Muscle of leg (tissue), 11 donors: ENCODE data around the gene MFSD6L. TPM values are rescaled to one million over a fixed set of nuclear protein-coding genes. Genes with fewer than 3 reads are reported as not detected.

Experiments used
- DNase-seq: peaks from one replicate; pipeline ENCODE4 v3.0.0; 2013
- H3K27ac ChIP-seq: one replicate; pipeline ENCODE4 v1.5.1; 2013; ENCODE audit warnings: mild to moderate bottlenecking, low read length, control low read depth
- H3K27me3 ChIP-seq: one replicate; pipeline ENCODE4 v1.6.1; 2013; ENCODE audit warnings: low read length; ENCODE audit not compliant: control insufficient read depth, insufficient read depth
- H3K36me3 ChIP-seq: one replicate; pipeline ENCODE4 v1.6.1; 2013; ENCODE audit warnings: low read length; ENCODE audit not compliant: control insufficient read depth, insufficient read depth
- H3K4me1 ChIP-seq: one replicate; pipeline ENCODE4 v1.6.1; 2013; ENCODE audit warnings: low read length; ENCODE audit not compliant: control insufficient read depth, insufficient read depth
- H3K4me3 ChIP-seq: one replicate; pipeline ENCODE4 v1.5.1; 2013; ENCODE audit warnings: low read length, control low read depth
- H3K9me3 ChIP-seq: replicated peaks from 2 replicates; pipeline ENCODE4 v1.6.1; 2013; ENCODE audit warnings: low read depth, low read length; ENCODE audit not compliant: control insufficient read depth
- WGBS: methylation state at CpG from one replicate; pipeline ENCODE4 v1.1.5; 2013; ENCODE audit warnings: missing lambda C conversion rate; ENCODE audit not compliant: insufficient coverage; 5-methylcytosine and 5-hydroxymethylcytosine counted together
- polyA plus RNA-seq, 8 donors: library from polyadenylated mRNA; unstranded; fragments of 120-200 nt; gene quantifications; one replicate each; pipeline versions ENCODE4 v1.2.1 to v1.2.3, GENCODE V29; 2013; ENCODE audit warnings: inconsistent platforms in 1 of 8, low replicate concordance in 1 of 8; ENCODE audit not compliant: insufficient read length in 8 of 8, insufficient read depth in 1 of 8
- total RNA-seq: library from RNA; stranded (reverse); fragments of 120-200 nt; gene quantifications from one replicate; pipeline ENCODE4 v1.2.4, GENCODE V29; 2013

MFSD6L gene
- total and polyA plus RNA-seq, 9 donors = 0.23 to 1.1 (median 0.35) TPM

DNA sequence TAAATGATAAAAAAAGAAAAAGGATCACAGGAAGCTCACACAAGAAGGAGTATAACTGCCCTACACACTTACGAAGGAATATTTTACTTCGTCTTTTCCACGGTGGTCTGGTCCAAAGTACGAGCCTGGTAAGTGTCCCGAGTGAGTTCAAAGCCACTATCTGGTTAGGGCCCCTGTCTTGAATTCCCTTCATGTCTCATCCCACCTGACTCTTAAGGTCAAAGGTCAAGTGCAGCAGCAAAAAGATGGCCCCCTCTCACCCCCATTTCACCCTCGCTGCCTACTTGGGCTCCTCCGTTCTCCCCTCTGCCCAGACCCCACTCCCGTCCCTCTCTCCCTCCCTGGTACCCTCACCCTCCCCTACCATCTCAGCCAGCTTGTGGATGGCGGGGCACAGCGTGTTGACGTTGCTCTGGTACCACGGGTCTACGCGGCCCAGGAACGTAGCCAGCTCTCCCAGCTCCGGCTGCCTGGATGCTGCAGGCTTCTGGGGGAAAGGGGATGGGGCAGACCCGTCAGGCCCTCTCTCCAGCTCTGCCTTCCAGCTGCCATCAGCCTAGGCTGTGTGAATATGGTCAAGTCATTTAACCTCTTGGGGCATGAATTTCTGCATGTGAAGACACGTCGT is 27.8 kb upstream of the MFSD6L start:
- Histone ChIP-seq H3K4me3 (no peak overlapping the region), H3K27me3 (no peaks in the 10 kb centered on the region), H3K9me3 (peaks cover 6% of the 10 kb centered on the region), H3K4me1 (no peaks in the 10 kb centered on the region), H3K27ac (no peak overlapping the region), H3K36me3 (no peaks in the 10 kb centered on the region)
- no peak for DNase-seq
- 58% methylated on average over 13 of the region's 19 CpGs for WGBS

DNA sequence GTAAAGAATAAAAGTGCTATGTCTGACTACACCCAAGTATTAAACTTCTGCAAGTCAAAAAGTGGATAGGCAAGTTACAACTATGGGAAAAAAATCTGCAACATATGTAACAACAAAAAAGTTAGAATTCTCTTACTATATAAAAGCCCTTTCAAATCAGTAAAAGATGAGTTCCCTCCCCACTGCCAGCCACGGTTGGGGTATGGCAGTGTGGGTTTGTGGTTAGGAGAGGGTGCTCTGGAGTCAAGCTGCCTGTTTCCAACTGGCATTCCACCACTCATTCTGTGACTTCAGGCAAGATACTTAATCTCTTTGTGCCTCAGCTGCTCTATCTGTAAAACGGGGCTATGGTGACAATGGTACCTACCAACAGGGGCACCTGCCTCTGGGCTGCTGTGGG is 26.6 kb upstream of the MFSD6L start:
- H3K27ac ChIP-seq = no peak overlapping the region
- DNase-seq = no peak
- H3K4me3 ChIP-seq = no peak overlapping the region
- no peaks in the 10 kb centered on the region for H3K27me3 ChIP-seq
- WGBS = 100% methylated on average over 1 of the region's 2 CpGs
- H3K9me3 ChIP-seq = peaks cover 6% of the 10 kb centered on the region
- H3K4me1 ChIP-seq = no peaks in the 10 kb centered on the region
- no peaks in the 10 kb centered on the region for H3K36me3 ChIP-seq

DNA sequence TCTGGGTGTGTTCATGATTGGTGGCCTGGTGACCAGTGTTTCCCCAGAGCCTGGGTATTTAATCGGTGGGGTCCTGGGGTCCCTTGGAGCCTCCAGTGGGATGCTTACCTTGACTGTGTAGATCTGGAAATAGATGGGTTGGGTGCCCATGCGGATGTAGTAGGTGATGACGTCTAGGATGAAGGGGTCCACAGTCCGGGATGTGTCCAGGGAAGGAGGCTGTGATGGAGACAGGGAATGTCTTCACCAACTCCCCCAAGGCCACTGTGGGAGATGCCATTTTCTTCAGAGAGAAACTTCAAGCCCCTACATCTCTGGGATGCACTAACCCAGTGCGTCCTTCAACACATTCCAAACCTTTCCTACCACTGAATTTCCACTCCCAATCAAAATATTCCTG is 24.1 kb upstream of the MFSD6L start:
- no peak overlapping the region for H3K27ac ChIP-seq
- no peaks in the 10 kb centered on the region for H3K36me3 ChIP-seq
- peaks cover 6% of the 10 kb centered on the region for H3K9me3 ChIP-seq
- WGBS = 100% methylated on average over 1 of the region's 5 CpGs
- no peaks in the 10 kb centered on the region for H3K27me3 ChIP-seq
- peaks cover 2% of the 10 kb centered on the region for H3K4me1 ChIP-seq
- H3K4me3 ChIP-seq = no peak overlapping the region
- no peak for DNase-seq

DNA sequence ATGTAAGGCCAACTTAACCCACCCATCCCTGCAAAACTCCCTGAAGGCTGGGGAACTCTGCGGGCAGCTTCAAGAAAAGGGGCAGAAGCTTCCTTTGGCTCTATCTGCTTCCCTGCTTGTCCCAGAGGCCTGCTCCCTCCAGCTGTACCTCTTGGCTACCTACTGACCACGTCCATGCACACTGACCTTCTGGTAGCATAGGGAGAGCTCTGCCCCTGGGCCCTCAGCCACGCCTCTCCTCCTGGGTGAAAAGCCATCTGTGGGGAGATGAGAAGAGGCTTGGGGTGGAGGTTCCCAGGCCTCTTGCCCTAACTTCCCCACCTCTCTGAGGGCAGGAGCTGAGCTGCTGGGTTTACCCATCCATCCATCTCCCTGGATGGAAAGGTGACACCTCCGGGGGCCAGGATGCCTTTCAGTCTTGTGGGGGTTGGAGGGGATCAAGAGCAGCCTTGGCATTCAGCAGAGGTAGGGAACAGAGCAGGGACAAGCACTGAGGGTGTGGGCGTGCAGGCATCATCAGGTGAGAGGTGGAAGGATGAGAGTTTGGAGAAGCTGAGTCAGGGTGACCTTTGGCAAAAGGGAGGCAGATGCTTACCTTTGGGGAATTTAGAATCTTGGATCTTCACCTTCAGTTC is 23.4 kb upstream of the MFSD6L start:
- Histone ChIP-seq H3K27me3 (peaks cover 4% of the 10 kb centered on the region), H3K9me3 (peaks cover 6% of the 10 kb centered on the region), H3K4me1 (peaks cover 2% of the 10 kb centered on the region), H3K4me3 (no peak overlapping the region), H3K36me3 (no peaks in the 10 kb centered on the region), H3K27ac (no peak overlapping the region)
- 80% methylated on average over 3 of the region's 5 CpGs for WGBS
- DNase-seq = no peak

DNA sequence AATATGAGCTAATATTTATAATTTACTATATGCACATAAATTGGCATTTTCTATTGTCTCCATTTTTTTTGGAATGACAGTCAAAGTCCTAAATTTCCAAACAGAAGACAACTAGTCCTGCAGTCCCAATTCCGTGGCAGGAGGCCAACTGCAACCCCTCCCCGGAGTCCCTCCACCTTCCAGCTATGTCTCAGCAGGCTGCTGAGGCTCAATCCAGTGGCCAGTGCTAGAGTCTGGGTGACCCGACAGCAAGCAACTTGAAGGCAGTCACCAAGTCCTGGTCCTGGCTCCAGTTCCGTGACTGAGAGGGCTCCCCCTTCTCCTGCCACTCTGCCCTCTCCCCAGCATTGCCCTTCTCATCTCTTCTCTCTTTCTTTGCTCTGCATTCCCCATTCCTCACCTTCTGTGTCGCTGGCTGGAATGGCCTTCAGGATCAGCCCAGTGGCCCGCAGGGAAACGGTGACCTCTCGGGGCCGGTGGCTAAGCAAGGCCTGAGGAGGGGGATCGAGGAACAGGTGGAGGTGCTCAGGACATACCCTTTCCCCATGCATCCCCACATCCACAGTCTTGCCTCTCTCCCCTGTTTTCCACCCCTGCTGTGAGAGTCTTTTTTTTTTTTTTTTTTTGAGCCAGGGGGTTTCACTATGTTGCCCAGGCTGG is 22.4 kb upstream of the MFSD6L start:
- WGBS = 71% methylated on average over 4 of the region's 10 CpGs
- Histone ChIP-seq H3K4me3 (no peak overlapping the region), H3K4me1 (peaks cover 2% of the 10 kb centered on the region), H3K27me3 (peaks cover 4% of the 10 kb centered on the region), H3K9me3 (peaks cover 6% of the 10 kb centered on the region), H3K36me3 (no peaks in the 10 kb centered on the region), H3K27ac (no peak overlapping the region)
- DNase-seq = no peak

DNA sequence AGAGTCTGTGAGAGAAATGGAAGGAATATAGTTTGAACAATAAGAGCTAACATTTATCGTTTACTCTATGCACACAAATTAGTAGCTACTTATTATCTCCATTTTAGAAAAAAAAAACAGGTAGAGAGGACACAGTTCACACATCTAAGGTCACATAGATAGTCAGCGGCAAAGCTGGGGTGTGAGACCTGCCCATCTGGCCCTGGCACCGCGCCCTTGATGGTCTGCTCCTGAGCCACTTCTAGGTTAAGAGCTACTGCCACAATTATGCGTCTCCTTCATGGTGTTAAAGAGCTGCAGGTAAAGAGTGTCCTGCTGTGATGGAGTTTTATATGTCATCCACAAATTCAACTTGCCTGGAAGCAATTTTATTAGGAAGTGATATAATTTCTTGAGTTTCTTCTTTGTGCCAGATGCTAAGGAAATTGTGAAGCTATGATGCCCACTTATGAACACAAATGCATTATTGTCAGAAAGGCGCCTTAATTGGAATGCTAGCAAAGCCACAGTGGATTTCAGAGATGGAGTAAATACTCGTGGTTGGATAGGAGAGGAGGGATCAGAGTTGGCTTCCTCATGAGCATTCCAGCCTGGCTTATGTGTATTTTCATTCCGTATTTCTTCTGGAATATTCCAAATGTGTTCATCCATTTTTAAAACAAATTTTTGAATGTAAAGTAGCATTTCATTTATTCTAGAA is 21.3 kb upstream of the MFSD6L start:
- Histone ChIP-seq H3K4me3 (no peak overlapping the region), H3K9me3 (peaks cover 6% of the 10 kb centered on the region), H3K36me3 (no peaks in the 10 kb centered on the region), H3K27me3 (peaks cover 4% of the 10 kb centered on the region), H3K27ac (no peak overlapping the region), H3K4me1 (peaks cover 2% of the 10 kb centered on the region)
- DNase-seq = no peak
- 65% methylated on average over 3 of the region's 8 CpGs for WGBS

DNA sequence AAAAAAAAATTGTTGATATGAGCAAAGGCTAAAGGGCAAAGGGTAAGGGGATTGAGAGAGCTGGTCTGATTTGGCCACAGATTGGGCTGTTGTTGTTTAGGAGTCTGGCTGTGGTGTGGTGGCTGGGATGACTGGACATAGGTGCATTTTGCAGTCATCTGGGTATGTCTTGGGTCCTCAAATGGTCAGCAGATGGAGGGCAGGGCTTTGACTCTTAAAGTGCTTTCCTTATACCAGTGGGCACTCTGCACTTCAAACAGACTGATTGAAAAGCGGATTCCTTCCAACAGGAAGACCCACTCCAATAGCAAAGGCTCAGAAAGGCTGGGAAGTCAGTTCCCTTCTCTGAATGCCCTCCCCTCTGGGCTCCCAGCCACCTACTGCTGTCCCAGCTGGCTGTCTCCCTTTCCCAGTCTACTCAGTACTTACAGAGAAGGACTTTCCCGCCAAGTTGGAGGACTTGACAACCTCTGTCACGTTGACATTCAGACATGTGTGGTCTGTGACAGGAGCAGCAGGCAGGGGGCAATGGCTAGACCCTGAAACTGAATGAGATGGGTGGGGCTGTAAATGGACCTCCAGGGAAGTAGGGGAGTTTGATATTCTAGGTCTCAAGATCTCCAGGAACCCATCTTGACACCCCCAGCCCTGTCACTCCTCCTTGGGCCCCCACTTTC is 19.6 kb upstream of the MFSD6L start:
- Histone ChIP-seq H3K27ac (no peak overlapping the region), H3K4me1 (peaks cover 2% of the 10 kb centered on the region), H3K9me3 (peaks cover 2% of the 10 kb centered on the region), H3K4me3 (no peak overlapping the region), H3K36me3 (no peaks in the 10 kb centered on the region), H3K27me3 (peaks cover 4% of the 10 kb centered on the region)
- WGBS = 75% methylated on average over 1 of the region's 3 CpGs
- DNase-seq = no peak

DNA sequence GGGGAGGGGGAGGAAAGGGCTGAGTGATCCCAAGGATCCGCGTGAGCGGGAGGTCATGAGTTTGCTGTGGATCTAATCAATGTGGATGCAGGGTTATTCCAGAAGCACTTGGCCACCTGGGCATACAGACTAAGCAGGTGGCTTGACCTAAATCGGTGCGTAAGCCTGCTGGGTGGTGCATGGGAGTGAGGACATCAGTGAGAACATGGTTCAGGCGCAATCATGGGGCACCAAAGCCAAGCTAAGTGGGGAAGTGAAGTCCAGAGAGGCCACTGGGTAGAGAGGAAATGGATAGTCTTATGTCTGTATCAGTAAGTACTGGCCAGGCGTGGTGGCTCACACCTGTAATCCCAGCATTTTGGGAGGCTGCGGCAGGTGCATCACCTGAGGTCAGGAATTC is 18.9 kb upstream of the MFSD6L start:
- Histone ChIP-seq H3K27me3 (peaks cover 4% of the 10 kb centered on the region), H3K36me3 (no peaks in the 10 kb centered on the region), H3K9me3 (no peaks in the 10 kb centered on the region), H3K4me3 (no peak overlapping the region), H3K27ac (no peak overlapping the region), H3K4me1 (peaks cover 2% of the 10 kb centered on the region)
- no peak for DNase-seq
- 84% methylated on average over 7 of the region's 8 CpGs for WGBS

DNA sequence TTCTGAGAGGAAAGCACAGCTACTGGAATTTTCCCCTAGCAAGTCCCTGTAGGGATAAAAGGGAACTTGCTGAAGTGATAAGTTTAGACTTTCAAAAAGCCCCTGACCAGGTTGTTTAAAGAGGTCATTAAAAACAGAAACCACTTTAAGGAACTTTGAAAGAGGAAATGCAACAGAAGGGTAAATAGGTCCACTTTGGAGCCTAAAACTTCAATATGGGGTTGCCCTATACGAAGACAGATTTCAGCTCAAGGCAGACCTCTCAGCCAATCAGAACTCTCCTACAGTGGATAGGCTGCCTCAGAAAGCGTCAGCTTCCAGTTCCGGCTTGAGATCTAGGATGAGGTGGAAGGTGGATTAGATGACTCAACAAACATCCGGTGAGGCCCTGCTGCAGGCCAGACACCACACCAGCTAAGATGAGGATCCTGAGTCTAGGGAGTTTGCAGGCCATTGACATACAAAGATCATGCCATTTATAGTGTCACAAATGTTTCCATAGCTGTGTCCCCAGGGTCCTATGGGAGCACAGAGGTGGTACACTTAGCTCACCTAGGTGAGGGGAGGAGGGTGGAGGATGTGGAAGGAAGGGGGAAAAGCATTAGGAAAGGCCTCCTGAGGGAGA is 7.9 kb upstream of the MFSD6L start:
- DNase-seq = peak; percentile 62
- WGBS = 80% methylated on average over 1 of the region's 4 CpGs
- peak overlapping the region; percentile 47 for H3K27ac ChIP-seq

More for the DNA sequence above, 7.9 kb upstream of the MFSD6L start:
- no peaks in the 10 kb centered on the region for H3K27me3 ChIP-seq
- no peaks in the 10 kb centered on the region for H3K4me1 ChIP-seq
- H3K4me3 ChIP-seq = no peak overlapping the region
- H3K36me3 ChIP-seq = no peaks in the 10 kb centered on the region
- no peaks in the 10 kb centered on the region for H3K9me3 ChIP-seq
